OCI-LY1 (cell line): Measurements from ENCODE around the gene RNFT2.

Experiments used
- H2AFZ ChIP-seq: fragments of 200-600 bp; sonication (generic), shearing (Covaris generic); 2 replicates; pipeline ENCODE4 v1.6.0; 2014; ENCODE audit warnings: antibody characterized with exemption, mild to moderate bottlenecking, low read length
- H3F3A ChIP-seq: fragments of 200-600 bp; sonication (generic), shearing (Covaris generic); 2 replicates; pipeline ENCODE4 v1.6.0; 2014; ENCODE audit warnings: mild to moderate bottlenecking, antibody characterized with exemption, low read length, moderate library complexity; ENCODE audit not compliant: insufficient read depth
- H3K27ac ChIP-seq: fragments of 200-600 bp; sonication (generic); 2 replicates; pipeline ENCODE4 v1.5.1; 2014; ENCODE audit warnings: low read length, mixed run types, mild to moderate bottlenecking, low read depth; ENCODE audit not compliant: poor library complexity, severe bottlenecking
- H3K27me3 ChIP-seq: fragments of 200-600 bp; sonication (generic); 2 replicates; pipeline ENCODE4 v1.6.0; 2014; ENCODE audit warnings: antibody characterized with exemption, mild to moderate bottlenecking, low read length, moderate library complexity; ENCODE audit not compliant: insufficient read depth
- H3K36me3 ChIP-seq: fragments of 200-600 bp; sonication (generic); 2 replicates; pipeline ENCODE4 v1.6.1; 2014; ENCODE audit warnings: mild to moderate bottlenecking, antibody characterized with exemption, low read length, moderate library complexity, mixed read lengths; ENCODE audit not compliant: insufficient read depth
- H3K4me1 ChIP-seq: fragments of 200-600 bp; sonication (generic); 2 replicates; pipeline ENCODE4 v1.5.1; 2014; ENCODE audit warnings: mild to moderate bottlenecking, low read length, moderate library complexity; ENCODE audit not compliant: insufficient read depth, severe bottlenecking
- H3K4me2 ChIP-seq: fragments of 200-600 bp; sonication (generic), shearing (Covaris generic); 2 replicates; pipeline ENCODE4 v1.6.1; 2014; ENCODE audit warnings: low read length
- H3K4me3 ChIP-seq: fragments of 200-600 bp; sonication (generic); 2 replicates; pipeline ENCODE4 v1.5.1; 2014; ENCODE audit warnings: low read length, low read depth, mild to moderate bottlenecking, mixed read lengths; ENCODE audit not compliant: poor library complexity, severe bottlenecking
- H3K79me2 ChIP-seq: fragments of 200-600 bp; shearing (Covaris generic); 2 replicates; pipeline ENCODE4 v1.6.1; 2016; ENCODE audit warnings: mixed run types, low read length, mixed read lengths; ENCODE audit not compliant: insufficient read depth
- H3K9ac ChIP-seq: fragments of 200-600 bp; sonication (generic), shearing (Covaris generic); 2 replicates; pipeline ENCODE4 v1.6.1; 2014; ENCODE audit warnings: mild to moderate bottlenecking, low read length, mixed read lengths
- H3K9me2 ChIP-seq: fragments of 200-600 bp; sonication (generic), shearing (Covaris generic); 2 replicates; pipeline ENCODE4 v1.6.1; 2014; ENCODE audit warnings: low read depth, mild to moderate bottlenecking, low read length, mixed read lengths
- H3K9me3 ChIP-seq: fragments of 200-600 bp; shearing (Covaris generic); 2 replicates; pipeline ENCODE4 v1.6.1; 2014; ENCODE audit warnings: low read length, mixed read lengths
- H4K20me1 ChIP-seq: fragments of 200-600 bp; sonication (generic), shearing (Covaris generic); 2 replicates; pipeline ENCODE4 v1.6.0; 2016; ENCODE audit warnings: mild to moderate bottlenecking, low read length; ENCODE audit not compliant: insufficient read depth
- EZH2 ChIP-seq: fragments of 200-600 bp; sonication (generic), shearing (Covaris generic); IDR thresholded peaks from 2 replicates; pipeline ENCODE4 v1.8.0; 2017; ENCODE audit warnings: borderline replicate concordance, mixed run types, mild to moderate bottlenecking, antibody characterized with exemption, low read length, moderate library complexity, mixed read lengths
- TF ChIP-seq, protein P1 (sequence below): fragments of 200-600 bp; sonication (generic), shearing (Covaris generic); IDR thresholded peaks from 2 replicates; pipeline ENCODE4 v1.5.1; 2017; ENCODE audit warnings: mild to moderate bottlenecking, antibody characterized with exemption, low read length, moderate library complexity, mixed read lengths

The RNFT2 gene

DNA sequence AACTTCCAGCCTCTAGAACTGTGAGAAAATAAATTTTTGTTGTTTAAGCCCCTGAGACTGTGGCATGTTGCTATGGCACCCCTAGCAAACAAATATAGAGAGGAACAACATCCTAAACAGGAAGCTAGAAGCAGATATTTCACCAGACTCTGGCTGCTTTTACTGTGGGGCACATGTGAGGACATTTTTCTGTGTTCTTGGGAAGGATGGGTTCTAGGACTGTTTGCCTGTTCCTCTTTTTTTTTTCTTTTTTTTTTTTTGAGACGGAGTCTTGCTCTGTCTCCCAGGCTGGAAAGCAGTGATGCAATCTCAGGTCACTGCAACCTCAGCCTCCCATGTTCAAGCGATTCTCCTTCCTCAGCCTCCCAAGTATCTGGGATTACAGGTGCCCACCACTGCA is 147.4 kb downstream of the RNFT2 start:
- Histone ChIP-seq H3K79me2 (peaks cover 2% of the 10 kb centered on the region; the same call in 1 of the 2 replicates), H3K27ac (no peak overlapping the region), H3K9ac (no peak overlapping the region), H3K9me2 (no peaks in the 10 kb centered on the region), H3K27me3 (peaks cover 3% of the 10 kb centered on the region; the same call in 1 of the 2 replicates), H4K20me1 (no peaks in the 10 kb centered on the region), H3K9me3 (0 out of 2 replicates have a peak, but pooled peaks cover 3% of the 10 kb centered on the region), H3K4me1 (peaks cover 32% of the 10 kb centered on the region), H3K4me3 (no peak overlapping the region), H3K36me3 (no peaks in the 10 kb centered on the region), H3K4me2 (no peak overlapping the region), H2AFZ (no peak overlapping the region), H3F3A (no peaks in the 10 kb centered on the region)
- TF ChIP-seq, protein P1, sequence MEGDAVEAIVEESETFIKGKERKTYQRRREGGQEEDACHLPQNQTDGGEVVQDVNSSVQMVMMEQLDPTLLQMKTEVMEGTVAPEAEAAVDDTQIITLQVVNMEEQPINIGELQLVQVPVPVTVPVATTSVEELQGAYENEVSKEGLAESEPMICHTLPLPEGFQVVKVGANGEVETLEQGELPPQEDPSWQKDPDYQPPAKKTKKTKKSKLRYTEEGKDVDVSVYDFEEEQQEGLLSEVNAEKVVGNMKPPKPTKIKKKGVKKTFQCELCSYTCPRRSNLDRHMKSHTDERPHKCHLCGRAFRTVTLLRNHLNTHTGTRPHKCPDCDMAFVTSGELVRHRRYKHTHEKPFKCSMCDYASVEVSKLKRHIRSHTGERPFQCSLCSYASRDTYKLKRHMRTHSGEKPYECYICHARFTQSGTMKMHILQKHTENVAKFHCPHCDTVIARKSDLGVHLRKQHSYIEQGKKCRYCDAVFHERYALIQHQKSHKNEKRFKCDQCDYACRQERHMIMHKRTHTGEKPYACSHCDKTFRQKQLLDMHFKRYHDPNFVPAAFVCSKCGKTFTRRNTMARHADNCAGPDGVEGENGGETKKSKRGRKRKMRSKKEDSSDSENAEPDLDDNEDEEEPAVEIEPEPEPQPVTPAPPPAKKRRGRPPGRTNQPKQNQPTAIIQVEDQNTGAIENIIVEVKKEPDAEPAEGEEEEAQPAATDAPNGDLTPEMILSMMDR = no peak
- TF ChIP-seq EZH2 = no peak

DNA sequence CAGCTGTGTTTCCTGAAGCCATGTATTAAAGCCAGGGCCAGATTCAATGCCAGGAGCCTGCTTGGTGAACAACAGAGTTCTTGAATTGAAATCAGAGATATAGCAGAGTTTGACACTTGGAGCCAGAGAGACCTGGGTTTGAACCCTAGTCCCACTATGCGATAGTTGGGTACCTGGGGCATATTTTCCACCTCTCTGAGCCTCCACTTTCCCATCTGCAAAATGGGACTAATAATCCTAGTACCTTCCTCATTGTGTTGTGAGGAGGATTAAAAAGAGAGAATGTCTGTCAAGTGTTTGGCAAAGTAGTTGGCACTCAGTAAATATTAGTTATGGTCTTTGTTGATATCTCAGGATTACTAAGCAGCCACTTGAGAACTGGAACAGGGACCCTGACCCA is 149.1 kb downstream of the RNFT2 start:
- Histone ChIP-seq H4K20me1 (no peaks in the 10 kb centered on the region), H3K36me3 (no peaks in the 10 kb centered on the region), H2AFZ (no peak overlapping the region), H3K79me2 (no peaks in the 10 kb centered on the region), H3K9me3 (0 out of 2 replicates have a peak, but pooled peaks cover 3% of the 10 kb centered on the region), H3K27ac (no peak overlapping the region), H3K27me3 (peaks cover 3% of the 10 kb centered on the region; the same call in 1 of the 2 replicates), H3K4me2 (no peak overlapping the region), H3K4me3 (no peak overlapping the region), H3K9me2 (no peaks in the 10 kb centered on the region), H3K9ac (no peak overlapping the region), H3K4me1 (peaks cover 23% of the 10 kb centered on the region), H3F3A (no peaks in the 10 kb centered on the region)
- no peak for TF ChIP-seq EZH2
- TF ChIP-seq, protein P1 = no peak

DNA sequence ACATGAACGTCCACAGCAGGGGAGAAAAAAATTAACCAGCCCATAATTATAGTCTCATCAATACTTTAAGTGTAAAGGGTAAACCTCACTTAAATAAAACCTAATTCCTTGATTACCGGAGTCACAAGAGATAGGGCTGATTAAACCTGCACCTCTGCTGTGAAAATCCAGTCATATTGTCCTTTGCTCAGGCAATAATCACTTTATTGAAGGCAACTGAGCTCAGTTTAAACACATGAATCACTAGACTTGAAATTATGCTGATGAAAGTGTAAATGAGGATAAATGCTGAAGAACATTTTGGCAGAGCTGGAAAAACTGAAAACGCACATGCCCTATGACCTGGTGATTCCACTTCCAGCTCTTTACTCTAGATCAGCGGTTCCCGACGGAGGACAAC is 149.8 kb downstream of the RNFT2 start:
- H3K4me2 ChIP-seq = no peak overlapping the region
- no peaks in the 10 kb centered on the region for H3K79me2 ChIP-seq
- peaks cover 3% of the 10 kb centered on the region; the same call in 1 of the 2 replicates for H3K27me3 ChIP-seq
- no peaks in the 10 kb centered on the region for H3K36me3 ChIP-seq
- H4K20me1 ChIP-seq = no peaks in the 10 kb centered on the region
- TF ChIP-seq, protein P1 = no peak
- no peaks in the 10 kb centered on the region for H3F3A ChIP-seq
- H3K27ac ChIP-seq = no peak overlapping the region
- H3K9ac ChIP-seq = no peak overlapping the region
- H3K9me3 ChIP-seq = 0 out of 2 replicates have a peak, but pooled peaks cover 3% of the 10 kb centered on the region
- H3K9me2 ChIP-seq = no peaks in the 10 kb centered on the region
- H3K4me1 ChIP-seq = peaks cover 16% of the 10 kb centered on the region
- H2AFZ ChIP-seq = no peak overlapping the region
- H3K4me3 ChIP-seq = no peak overlapping the region
